Trophoblast cell (in vitro differentiated cells and primary cell): ENCODE measurements around the gene TMEM134.
A peak's percentile ranks its signal among the peaks of the same experiment; 100 is the strongest.

Experiments used
- DNase-seq, 2 donors: peaks; one replicate each; pipeline ENCODE4 v3.0.0-alpha.2; 2016
- H2AFZ ChIP-seq: 2 replicates; pipeline ENCODE4 v1.6.1; 2013; ENCODE audit warnings: low read length, moderate library complexity, mild to moderate bottlenecking; ENCODE audit not compliant: insufficient read depth, poor library complexity
- H2AK5ac ChIP-seq: 2 replicates; pipeline ENCODE4 v1.6.1; 2013; ENCODE audit warnings: mild to moderate bottlenecking, low read length
- H2BK120ac ChIP-seq: 2 replicates; pipeline ENCODE4 v1.6.1; 2013; ENCODE audit warnings: low read length, mild to moderate bottlenecking, moderate library complexity; ENCODE audit not compliant: insufficient read depth, poor library complexity
- H2BK12ac ChIP-seq: 2 replicates; pipeline ENCODE4 v1.6.1; 2013; ENCODE audit warnings: mild to moderate bottlenecking, low read length, moderate library complexity
- H2BK5ac ChIP-seq: 2 replicates; pipeline ENCODE4 v1.6.1; 2013; ENCODE audit warnings: low read length, low read depth, moderate library complexity, mild to moderate bottlenecking; ENCODE audit not compliant: poor library complexity
- H3K14ac ChIP-seq: 2 replicates; pipeline ENCODE4 v1.6.1; 2013; ENCODE audit warnings: mild to moderate bottlenecking, low read length
- H3K18ac ChIP-seq: 2 replicates; pipeline ENCODE4 v1.6.1; 2013; ENCODE audit warnings: mild to moderate bottlenecking, low read length
- H3K23ac ChIP-seq: 2 replicates; pipeline ENCODE4 v1.6.1; 2013; ENCODE audit warnings: low read length
- H3K27ac ChIP-seq: 2 replicates; pipeline ENCODE4 v1.5.1; 2013; ENCODE audit warnings: low read depth, mild to moderate bottlenecking, inconsistent platforms, low read length, moderate library complexity
- H3K27me3 ChIP-seq: 2 replicates; pipeline ENCODE4 v1.6.1; 2013; ENCODE audit warnings: inconsistent platforms, mild to moderate bottlenecking, low read length, moderate library complexity; ENCODE audit not compliant: insufficient read depth
- H3K36me3 ChIP-seq, 2 experiments: 1 replicate in 1 of 2; 2 replicates in 1 of 2; pipeline ENCODE4 v1.6.1; 2013; ENCODE audit warnings: low read length in 2 of 2, mild to moderate bottlenecking in 2 of 2, moderate library complexity in 1 of 2; ENCODE audit not compliant: insufficient read depth in 2 of 2, control insufficient read depth in 1 of 2
- H3K4ac ChIP-seq: 2 replicates; pipeline ENCODE4 v1.6.1; 2013; ENCODE audit warnings: low read depth, mild to moderate bottlenecking, low read length, moderate library complexity
- H3K4me1 ChIP-seq, 2 experiments: 1 replicate in 1 of 2; 2 replicates in 1 of 2; pipeline ENCODE4 v1.6.1; 2013; ENCODE audit warnings: low read length in 2 of 2, mild to moderate bottlenecking in 2 of 2, moderate library complexity in 1 of 2; ENCODE audit not compliant: insufficient read depth in 2 of 2, control insufficient read depth in 1 of 2
- H3K4me2 ChIP-seq: 2 replicates; pipeline ENCODE4 v1.6.1; 2013; ENCODE audit warnings: inconsistent platforms, mild to moderate bottlenecking, low read length, moderate library complexity
- H3K4me3 ChIP-seq: 2 replicates; pipeline ENCODE4 v1.5.1; 2013; ENCODE audit warnings: mild to moderate bottlenecking, low read depth, low read length, inconsistent platforms
- H3K79me1 ChIP-seq: one replicate; pipeline ENCODE4 v1.6.1; 2013; ENCODE audit warnings: low read length
- H3K79me2 ChIP-seq: 2 replicates; pipeline ENCODE4 v1.6.1; 2013; ENCODE audit warnings: low read length, mild to moderate bottlenecking; ENCODE audit not compliant: control insufficient read depth, insufficient read depth, poor library complexity
- H3K9ac ChIP-seq: 2 replicates; pipeline ENCODE4 v1.6.1; 2013; ENCODE audit warnings: mild to moderate bottlenecking, low read length
- H3K9me3 ChIP-seq: 2 replicates; pipeline ENCODE4 v1.6.1; 2013; ENCODE audit warnings: low read depth, mild to moderate bottlenecking, control low read depth, inconsistent platforms, low read length; ENCODE audit not compliant: insufficient read depth
- H4K12ac ChIP-seq: 2 replicates; pipeline ENCODE4 v1.6.1; 2013; ENCODE audit warnings: low read depth, mild to moderate bottlenecking, low read length, moderate library complexity
- H4K8ac ChIP-seq: 2 replicates; pipeline ENCODE4 v1.6.1; 2013; ENCODE audit warnings: low read depth, mild to moderate bottlenecking, low read length, moderate library complexity
- H4K91ac ChIP-seq: one replicate; pipeline ENCODE4 v1.6.1; 2013; ENCODE audit warnings: low read depth, mild to moderate bottlenecking, low read length, moderate library complexity
- WGBS: extraction: QIAGEN DNeasy Blood & Tissue Kit; methylation state at CpG from one replicate; pipeline ENCODE4 v1.1.7; 2013; ENCODE audit warnings: missing lambda C conversion rate; ENCODE audit not compliant: insufficient read length, insufficient coverage; ENCODE audit errors: extremely low coverage; 5-methylcytosine and 5-hydroxymethylcytosine counted together

The TMEM134 gene

GRCh38 chr11:67435031-67435726 lies 33.9 kb downstream of the TMEM134 start:
- peaks cover 77% of the 10 kb centered on the region in 2 experiments for H3K36me3 ChIP-seq
- H2BK120ac ChIP-seq: no peak overlapping the region
- H3K23ac ChIP-seq: no peak overlapping the region
- H4K91ac ChIP-seq: peak overlapping the region; percentile 49
- H2BK12ac ChIP-seq: no peak overlapping the region
- H3K4me2 ChIP-seq: no peak overlapping the region
- no CpG with 5 or more reads among the region's 26 CpGs for WGBS
- no peak overlapping the region for H3K4ac ChIP-seq
- no peak overlapping the region for H4K8ac ChIP-seq
- H3K14ac ChIP-seq: no peak overlapping the region
- no peak overlapping the region for H3K9ac ChIP-seq
- no peak overlapping the region for H2BK5ac ChIP-seq
- DNase-seq: no peak
- H3K9me3 ChIP-seq: no peaks in the 10 kb centered on the region
- H3K27me3 ChIP-seq: no peaks in the 10 kb centered on the region
- H3K18ac ChIP-seq: no peak overlapping the region
- peak overlapping the region; percentile 80 for H3K27ac ChIP-seq
- no peak overlapping the region for H2AK5ac ChIP-seq
- no peaks in the 10 kb centered on the region for H3K79me2 ChIP-seq
- no peak overlapping the region for H4K12ac ChIP-seq
- peaks cover 9% of the 10 kb centered on the region for H3K79me1 ChIP-seq
- H3K4me1 ChIP-seq: peaks cover 12 to 24% of the 10 kb centered on the region in 2 experiments
- H3K4me3 ChIP-seq: no peak overlapping the region
- H2AFZ ChIP-seq: no peak overlapping the region

GRCh38 chr11:67434395-67434881 lies 34.6 kb downstream of the TMEM134 start:
- no peak overlapping the region for H3K4me2 ChIP-seq
- no peak overlapping the region for H3K18ac ChIP-seq
- H3K79me1 ChIP-seq: peaks cover 9% of the 10 kb centered on the region
- H3K79me2 ChIP-seq: no peaks in the 10 kb centered on the region
- H3K4me1 ChIP-seq: peaks cover 12 to 24% of the 10 kb centered on the region in 2 experiments
- no peak overlapping the region for H3K4ac ChIP-seq
- H3K9ac ChIP-seq: no peak overlapping the region
- no peak overlapping the region for H2AFZ ChIP-seq
- no peak overlapping the region for H2BK120ac ChIP-seq
- no peak overlapping the region for H3K23ac ChIP-seq
- H2AK5ac ChIP-seq: no peak overlapping the region
- H3K9me3 ChIP-seq: no peaks in the 10 kb centered on the region
- DNase-seq: no peak
- no peak overlapping the region for H3K4me3 ChIP-seq
- no peak overlapping the region for H2BK12ac ChIP-seq
- no peak overlapping the region for H4K12ac ChIP-seq
- H3K14ac ChIP-seq: no peak overlapping the region
- H4K8ac ChIP-seq: no peak overlapping the region
- H3K27me3 ChIP-seq: no peaks in the 10 kb centered on the region
- H2BK5ac ChIP-seq: no peak overlapping the region
- H4K91ac ChIP-seq: no peak overlapping the region
- peaks cover 74 to 75% of the 10 kb centered on the region in 2 experiments for H3K36me3 ChIP-seq
- WGBS: no CpG with 5 or more reads among the region's 23 CpGs
- no peak overlapping the region for H3K27ac ChIP-seq

GRCh38 chr11:67433536-67434394 lies 35.3 kb downstream of the TMEM134 start:
- Histone ChIP-seq H3K36me3 (peaks cover 71 to 74% of the 10 kb centered on the region in 2 experiments), H3K27me3 (no peaks in the 10 kb centered on the region), H2BK12ac (no peak overlapping the region), H3K4ac (no peak overlapping the region), H2AFZ (no peak overlapping the region), H2AK5ac (no peak overlapping the region), H3K23ac (no peak overlapping the region), H3K9ac (no peak overlapping the region), H3K4me2 (no peak overlapping the region), H2BK5ac (no peak overlapping the region), H4K12ac (no peak overlapping the region), H3K9me3 (no peaks in the 10 kb centered on the region), H3K79me1 (peaks cover 10% of the 10 kb centered on the region), H3K79me2 (peaks cover under 1% of the 10 kb centered on the region), H3K14ac (no peak overlapping the region), H4K91ac (no peak overlapping the region), H3K18ac (no peak overlapping the region), H3K4me3 (no peak overlapping the region), H4K8ac (no peak overlapping the region), H2BK120ac (no peak overlapping the region), H3K27ac (no peak overlapping the region), H3K4me1 (peaks cover 12 to 29% of the 10 kb centered on the region in 2 experiments)
- WGBS: no CpG with 5 or more reads among the region's 22 CpGs
- DNase-seq: no peak

GRCh38 chr11:67432655-67433349 lies 36.2 kb downstream of the TMEM134 start:
- H3K18ac ChIP-seq: no peak overlapping the region
- H3K79me1 ChIP-seq: peaks cover 17% of the 10 kb centered on the region
- H3K4ac ChIP-seq: no peak overlapping the region
- no peaks in the 10 kb centered on the region for H3K9me3 ChIP-seq
- H3K36me3 ChIP-seq: peaks cover 64 to 66% of the 10 kb centered on the region in 2 experiments
- WGBS: no CpG with 5 or more reads among the region's 22 CpGs
- H2BK5ac ChIP-seq: no peak overlapping the region
- no peak for DNase-seq
- H3K23ac ChIP-seq: no peak overlapping the region
- peaks cover 5% of the 10 kb centered on the region for H3K79me2 ChIP-seq
- no peak overlapping the region for H4K12ac ChIP-seq
- H3K4me1 ChIP-seq: peaks cover 12 to 30% of the 10 kb centered on the region in 2 experiments
- no peak overlapping the region for H3K4me3 ChIP-seq
- no peak overlapping the region for H2AFZ ChIP-seq
- no peaks in the 10 kb centered on the region for H3K27me3 ChIP-seq
- no peak overlapping the region for H2BK120ac ChIP-seq
- no peak overlapping the region for H2AK5ac ChIP-seq
- no peak overlapping the region for H3K9ac ChIP-seq
- no peak overlapping the region for H3K14ac ChIP-seq
- H4K8ac ChIP-seq: no peak overlapping the region
- no peak overlapping the region for H3K4me2 ChIP-seq
- H3K27ac ChIP-seq: no peak overlapping the region
- H4K91ac ChIP-seq: no peak overlapping the region
- no peak overlapping the region for H2BK12ac ChIP-seq
